Glomerular endothelial cell (primary cell): ENCODE measurements around the gene TAS2R20. TPM values are rescaled to one million over a fixed set of nuclear protein-coding genes. Genes with fewer than 3 reads are reported as not detected.
"Not testable (repeated sequence)": the region's sequence is repeated elsewhere in the genome, so short reads cannot be mapped to it uniquely, and the experiment has no call there.

Experiments used
- DNase-seq: peaks from one replicate; pipeline ENCODE4 v3.0.0-alpha.2; 2011; ENCODE audit warnings: low read depth, low spot score; ENCODE audit errors: extremely low read depth
- total RNA-seq: library from RNA; depleted of rRNA; stranded (reverse); fragments of >200 nt; gene quantifications from 2 replicates; pipeline ENCODE4 v1.2.3, GENCODE V29; 2015

The TAS2R20 gene
- total RNA-seq, result 0.34 and 1.8 TPM in 2 replicates

DNA sequence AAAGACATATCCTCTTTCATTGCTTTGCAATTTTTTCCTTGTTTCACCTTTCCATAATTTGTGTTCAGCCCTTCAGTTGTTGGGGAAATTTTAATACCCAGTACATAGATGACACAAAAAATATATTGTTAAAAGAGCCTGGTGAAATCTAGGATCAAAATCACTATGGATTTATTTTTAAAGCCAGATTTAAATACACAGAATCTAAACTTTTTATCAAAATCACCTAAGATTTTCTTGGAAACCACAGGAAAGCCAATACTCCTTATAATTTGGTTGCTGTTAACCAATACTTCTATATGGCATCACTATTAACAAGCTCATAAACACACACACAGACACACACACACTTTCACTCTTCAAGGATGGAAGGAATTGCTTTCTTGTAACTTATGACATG lies at the start of gene TAS2R20:
TSS of gene TAS2R20 (minus strand) at position 101 of the 400 bp plus-strand sequence. CDS start 429 bp downstream, outside the sequence.
- DNase-seq, result no peak

GRCh38 chr12:11041366-11041765 lies 43.3 kb upstream of the TAS2R20 start:
- not testable (repeated sequence) for DNase-seq

DNA sequence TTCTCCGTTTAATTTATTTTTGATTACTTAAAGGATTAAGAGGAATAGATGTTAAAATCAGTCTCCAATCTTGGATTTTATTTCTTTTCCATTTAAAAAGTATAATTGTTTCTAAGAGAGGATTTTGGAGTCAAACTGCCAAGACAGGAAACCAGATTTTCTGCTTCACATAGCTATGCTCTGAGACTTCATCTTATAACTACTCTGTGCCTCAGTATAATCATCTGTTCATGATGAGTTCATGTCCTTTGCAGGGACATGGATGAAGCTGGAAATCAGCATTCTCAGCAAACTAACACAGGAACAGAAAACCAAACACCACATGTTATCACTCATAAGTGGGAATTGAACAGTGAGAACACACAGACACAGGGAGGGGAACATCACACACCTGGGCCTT lies 42.1 kb upstream of the TAS2R20 start:
- DNase-seq, result no peak

DNA sequence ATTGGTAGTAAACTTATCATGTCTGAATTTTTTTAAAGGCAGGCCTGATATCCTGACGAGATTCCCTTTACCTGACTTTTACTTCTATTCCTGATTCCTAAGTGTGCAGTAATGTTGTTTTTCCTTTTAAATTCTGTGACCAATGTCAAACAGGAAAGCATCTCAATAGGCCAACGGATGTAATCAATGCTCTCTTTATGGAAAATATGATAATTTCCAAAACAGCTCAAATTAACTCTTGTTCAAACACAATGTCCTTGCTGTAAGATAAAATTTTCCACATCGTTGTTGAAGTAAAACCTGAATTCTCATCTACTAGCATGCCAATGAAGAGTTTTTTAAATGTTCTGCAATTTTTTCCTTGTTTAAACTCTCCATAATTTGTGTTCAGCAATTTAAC lies 41.1 kb upstream of the TAS2R20 start:
- DNase-seq, result no peak

- not testable (repeated sequence) for DNase-seq
Observed at GRCh38 chr12:11033959-11034358, 35.9 kb upstream of the TAS2R20 start.

DNA sequence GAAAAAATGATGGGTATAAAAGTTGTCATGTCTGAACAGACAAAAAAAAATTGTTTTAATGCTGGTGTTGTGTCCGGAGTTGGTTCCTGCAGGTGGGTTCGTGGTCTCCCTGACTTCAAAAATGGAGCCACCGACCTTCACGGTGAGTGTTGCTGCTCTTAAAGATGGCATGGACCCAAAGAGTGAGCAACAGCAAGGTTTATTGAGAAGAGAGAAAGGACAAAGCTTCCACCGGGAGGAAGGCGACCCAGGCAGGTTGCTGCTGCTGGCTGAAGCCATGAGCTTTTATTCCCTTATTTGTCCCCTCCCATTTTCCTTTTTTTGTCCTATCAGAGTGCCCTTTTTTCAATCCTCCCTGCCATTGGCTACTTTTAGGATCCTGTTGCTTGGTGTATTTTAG lies 33.2 kb upstream of the TAS2R20 start, which contains the start of gene TAS2R31:
TSS of gene TAS2R31 (minus strand) at position 101 of the 400 bp plus-strand sequence. CDS start at position 29, 72 bp downstream.
- no peak for DNase-seq

DNA sequence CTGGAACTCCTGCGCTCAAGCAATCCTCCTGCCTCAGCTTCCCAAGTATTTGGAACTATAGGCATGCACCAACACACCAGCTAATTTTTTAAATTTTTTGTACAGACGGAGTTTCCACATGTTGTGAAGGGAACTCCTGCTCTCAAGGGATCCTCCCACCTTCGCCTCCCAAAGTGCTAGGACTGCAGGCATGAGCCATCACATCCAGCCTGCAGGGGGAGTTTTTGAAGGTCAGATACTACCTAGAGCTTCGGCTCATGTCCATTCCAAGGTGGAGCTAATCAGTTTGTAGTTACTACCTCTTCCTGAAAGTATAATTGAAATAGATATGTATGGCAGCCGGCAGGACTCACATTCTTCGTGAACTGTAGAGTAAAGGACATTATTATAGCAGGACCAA lies 28.0 kb upstream of the TAS2R20 start:
- DNase-seq, result no peak

GRCh38 chr12:11023387-11023786 lies 25.3 kb upstream of the TAS2R20 start:
- no peak for DNase-seq

GRCh38 chr12:11022520-11022919 lies 24.4 kb upstream of the TAS2R20 start, which contains the start of gene TAS2R19:
Gene TAS2R19, minus strand, starts transcription at chr12:11022620. Its CDS starts 49 bp downstream, at chr12:11022571.
- DNase-seq, result no peak

GRCh38 chr12:11016937-11017336 lies 18.8 kb upstream of the TAS2R20 start:
- no peak for DNase-seq

- peak; percentile 4 for DNase-seq
Observed at GRCh38 chr12:11015775-11016430, 17.8 kb upstream of the TAS2R20 start.

GRCh38 chr12:11014234-11014633 lies 16.1 kb upstream of the TAS2R20 start:
- DNase-seq, result no peak

DNA sequence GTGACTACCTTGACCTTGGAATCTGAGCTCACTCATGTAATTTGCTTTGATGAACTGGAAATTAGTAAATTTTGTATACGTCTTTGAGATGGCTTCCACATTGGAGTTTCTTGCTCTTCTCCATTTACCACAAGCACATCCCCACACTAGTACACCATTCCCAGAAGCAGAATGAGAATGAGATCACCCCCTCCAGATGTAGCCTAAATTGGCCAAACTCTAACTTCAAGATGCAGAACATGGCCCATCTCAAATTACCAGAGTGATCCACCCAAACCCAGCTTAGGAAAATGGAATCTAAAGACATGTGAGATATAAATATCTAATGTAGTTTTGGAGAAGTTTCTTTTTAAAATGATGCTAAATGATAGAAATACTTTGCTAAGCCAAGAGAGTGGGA lies 9.5 kb upstream of the TAS2R20 start:
- no peak for DNase-seq

- DNase-seq, result no peak
Observed at GRCh38 chr12:10994307-10994706, 3.8 kb downstream of the TAS2R20 start.

- DNase-seq, result no peak
Observed at GRCh38 chr12:10989107-10989506, 9.0 kb downstream of the TAS2R20 start.

DNA sequence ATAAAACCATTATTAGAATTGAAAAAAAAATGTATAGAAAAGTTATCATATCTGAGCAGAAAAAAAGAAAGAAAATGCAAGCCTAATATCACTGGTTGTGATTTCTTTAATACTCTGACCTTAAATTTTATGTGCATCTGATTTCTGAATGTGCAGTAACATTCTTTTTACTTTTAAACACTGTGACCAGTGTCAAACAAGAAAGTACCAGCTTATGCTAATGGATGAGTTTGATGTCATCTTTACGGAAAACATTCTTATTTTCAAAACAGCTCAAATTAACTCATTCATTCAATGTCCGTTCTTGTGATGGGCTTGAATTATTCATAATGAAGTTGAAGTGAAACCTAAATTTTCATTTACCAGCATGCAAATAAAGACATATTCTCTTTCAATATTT lies 11.3 kb downstream of the TAS2R20 start, which contains the start of gene TAS2R50:
TSS of gene TAS2R50 (minus strand) at position 101 of the 400 bp plus-strand sequence. CDS start at position 49, 52 bp downstream.
- no peak for DNase-seq

GRCh38 chr12:10982244-10982643 lies 15.9 kb downstream of the TAS2R20 start:
- no peak for DNase-seq

GRCh38 chr12:10974965-10975364 lies 23.1 kb downstream of the TAS2R20 start:
- no peak for DNase-seq

DNA sequence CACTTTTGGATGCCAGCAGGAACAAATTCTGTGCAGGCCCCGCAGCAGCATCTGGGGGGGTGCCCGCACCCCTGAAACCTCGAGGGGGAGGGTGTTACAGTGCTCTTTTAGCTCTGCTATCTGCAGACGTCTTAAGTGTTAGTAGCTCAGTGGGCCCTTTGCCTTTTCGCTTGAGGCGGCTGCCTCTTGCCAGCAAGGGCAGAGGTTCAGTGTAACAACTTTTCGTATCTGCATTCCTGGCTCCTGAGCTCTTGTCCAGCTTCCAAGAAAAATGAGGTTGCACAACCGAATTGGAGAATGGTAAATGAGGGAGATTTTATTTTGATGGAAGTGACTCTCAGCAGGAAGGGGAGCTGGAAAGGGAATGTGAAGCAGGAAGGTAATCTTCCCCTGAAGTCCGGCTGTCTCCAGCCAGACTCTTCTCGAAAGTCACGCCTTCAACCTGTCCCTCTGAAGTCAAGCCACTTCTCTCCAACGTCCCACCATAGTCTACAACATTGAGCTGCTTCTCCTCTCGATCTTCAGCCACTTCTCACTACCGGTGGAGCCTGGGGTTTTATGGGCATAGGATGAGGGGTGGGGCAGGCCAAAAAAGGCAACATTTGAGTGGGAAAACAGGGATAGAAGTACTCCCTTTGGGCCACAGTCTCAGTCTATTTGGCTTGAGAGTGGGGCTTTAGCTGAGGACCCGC lies 29.2 kb downstream of the TAS2R20 start:
- DNase-seq, result no peak

- DNase-seq, result peak; percentile 33
Observed at GRCh38 chr12:10967409-10967808, 30.7 kb downstream of the TAS2R20 start.

DNA sequence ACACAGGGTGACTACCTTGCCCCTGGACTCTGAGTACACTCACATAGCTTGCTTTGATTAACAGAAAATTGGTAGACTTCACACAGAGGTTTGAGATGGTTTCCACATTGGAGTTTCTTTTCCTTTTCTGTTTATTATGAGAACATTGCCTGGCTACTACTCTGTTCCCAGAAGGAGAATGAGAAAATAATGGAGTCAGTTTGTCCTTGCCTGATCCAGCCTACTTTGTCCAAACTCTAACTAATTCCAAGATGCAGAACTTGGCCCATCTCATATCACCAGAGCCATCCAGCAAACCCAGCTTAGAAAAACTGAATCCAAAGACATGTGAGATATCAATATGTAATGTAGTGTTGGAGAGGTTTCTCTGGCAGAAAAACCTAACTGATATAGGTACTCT lies 31.8 kb downstream of the TAS2R20 start:
- no peak for DNase-seq

DNA sequence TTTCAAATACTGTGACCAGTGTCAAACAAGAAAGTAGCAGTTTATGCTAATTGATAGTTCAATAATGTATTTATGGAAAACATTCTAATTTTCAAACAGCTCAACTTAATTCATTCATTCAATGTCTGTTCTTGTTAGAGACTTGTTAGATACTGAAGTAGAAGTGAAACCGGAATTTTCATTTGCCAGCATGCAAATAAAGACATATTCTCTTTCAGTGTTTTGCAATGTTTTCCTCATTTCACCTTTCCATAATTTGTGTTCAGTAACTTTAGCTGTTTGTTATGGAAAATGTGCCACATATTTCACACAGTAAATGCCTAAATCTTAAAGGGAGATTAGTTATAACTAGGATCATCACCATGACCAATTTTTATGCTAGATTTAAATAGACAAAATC lies 32.6 kb downstream of the TAS2R20 start:
- no peak for DNase-seq
